CD4-positive, alpha-beta T cell treated with Interleukin-15 for 4 hours (primary cell): ENCODE data around the gene UCP2.
"Not testable (repeated sequence)": the region's sequence is repeated elsewhere in the genome, so short reads cannot be mapped to it uniquely, and the experiment has no call there.

ENCODE experiments used
- DNase-seq: peaks from one replicate; pipeline ENCODE4 v3.0.0-alpha.2; 2020; ENCODE audit warnings: low spot score

The UCP2 gene

DNA sequence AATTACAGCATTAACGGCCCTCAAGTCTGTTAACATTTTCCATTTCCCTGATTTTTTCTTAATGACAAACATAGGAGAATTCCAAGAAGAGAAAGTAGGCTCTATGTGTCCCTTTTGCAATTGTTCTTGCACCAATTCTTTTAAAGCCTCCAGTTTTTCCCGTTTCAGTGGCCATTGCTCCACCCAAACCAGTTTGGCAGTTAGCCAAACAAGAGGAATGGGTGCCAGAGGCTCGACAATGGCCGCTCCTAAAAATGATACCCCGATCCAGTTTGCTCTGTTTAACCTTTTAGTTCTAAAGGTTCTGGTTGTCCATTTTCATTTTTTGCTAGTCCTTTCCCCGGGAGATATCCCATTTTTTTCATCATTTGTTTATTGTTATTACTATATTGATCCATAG lies 38.6 kb downstream of the UCP2 start:
- no peak for DNase-seq

DNA sequence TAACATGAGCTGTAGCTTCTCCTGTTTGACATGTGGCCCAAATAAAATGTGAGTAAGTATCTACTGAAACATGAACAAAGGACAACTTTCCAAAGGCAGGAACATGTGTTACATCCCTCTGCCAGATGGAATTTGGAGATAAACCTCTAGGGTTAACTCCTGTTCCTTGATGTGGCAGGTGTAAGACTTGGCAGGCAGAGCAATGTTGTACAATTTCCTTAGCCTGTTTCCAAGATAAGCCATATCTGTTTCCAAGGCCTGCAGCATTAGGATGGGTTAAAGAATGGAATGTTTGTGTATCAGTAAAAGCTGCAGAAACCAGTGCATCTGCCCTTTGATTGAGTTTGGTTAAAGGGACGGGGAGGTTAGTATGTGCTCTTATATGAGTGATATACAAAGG lies 40.6 kb downstream of the UCP2 start:
- no peak for DNase-seq

DNA sequence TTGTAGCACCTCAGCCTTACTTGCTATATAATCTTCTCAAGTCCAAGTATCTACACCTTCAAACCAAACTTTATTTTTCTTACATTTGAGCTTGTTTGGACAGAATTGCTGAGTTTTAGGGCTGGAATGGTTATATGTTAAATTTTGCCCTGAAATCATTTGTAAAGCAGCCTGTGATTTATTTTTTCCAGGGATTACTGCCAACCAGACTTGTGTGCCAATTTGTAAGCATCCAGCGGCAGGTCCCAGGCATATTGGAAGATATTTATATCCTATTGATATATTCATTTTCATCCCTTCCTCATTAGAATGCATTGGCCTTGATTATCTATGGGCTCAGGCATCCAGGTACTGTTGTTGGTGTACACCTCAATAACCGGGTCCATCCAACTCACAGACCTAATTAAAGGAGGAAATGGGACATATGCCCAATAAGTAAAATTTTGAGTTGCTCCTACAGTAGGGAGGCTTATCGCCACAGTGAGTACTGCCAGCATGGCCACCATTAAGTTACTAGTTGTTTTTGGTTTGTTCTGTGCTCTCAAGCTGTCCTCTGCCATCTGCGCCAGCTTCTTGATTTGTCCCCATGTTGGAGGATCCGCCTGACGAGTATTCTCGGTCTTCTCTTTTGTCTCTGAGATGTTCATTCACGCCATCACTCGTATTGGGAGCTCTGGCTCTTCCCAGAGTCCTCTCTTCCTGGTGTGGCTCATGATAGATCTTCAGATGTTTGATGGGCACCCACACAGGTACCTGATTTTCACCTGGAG lies 41.7 kb downstream of the UCP2 start:
- DNase-seq = no peak

DNA sequence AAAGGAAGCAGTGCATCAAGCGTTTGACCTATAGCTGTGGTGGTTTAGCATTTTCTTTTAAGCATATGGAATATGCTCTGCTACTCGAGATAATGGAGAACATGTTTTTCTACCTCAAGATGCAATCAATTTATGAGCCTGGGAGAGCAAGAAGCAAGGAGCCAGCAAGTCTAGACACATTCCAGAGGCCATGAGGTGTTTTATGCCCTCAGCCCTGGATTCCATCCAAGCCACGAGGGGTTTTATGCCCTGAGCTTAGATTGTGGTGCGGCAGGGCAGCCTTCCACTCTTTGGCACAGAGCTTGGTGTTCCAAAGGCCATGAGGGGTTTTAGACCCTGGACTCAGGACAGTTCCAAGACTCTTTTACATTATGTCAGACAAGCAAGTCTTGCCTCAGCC lies 43.5 kb downstream of the UCP2 start:
- no peak for DNase-seq

DNA sequence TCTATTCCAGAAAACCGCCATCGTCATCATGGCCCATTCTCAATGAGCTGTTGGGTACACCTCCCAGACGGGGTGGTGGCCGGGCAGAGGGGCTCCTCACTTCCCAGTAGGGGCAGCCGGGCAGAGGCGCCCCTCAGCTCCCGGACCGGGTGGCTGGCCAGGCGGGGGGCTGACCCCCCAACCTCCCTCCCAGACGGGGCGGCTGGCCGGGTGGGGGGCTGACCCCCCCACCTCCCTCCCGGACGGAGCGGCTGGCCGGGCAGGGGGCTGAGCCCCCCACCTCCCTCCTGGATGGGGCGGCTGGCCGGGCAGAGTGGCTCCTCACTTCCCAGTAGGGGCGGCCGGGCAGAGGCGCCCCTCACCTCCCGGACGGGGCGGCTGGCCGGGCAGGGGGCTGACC lies 46.6 kb downstream of the UCP2 start:
- not testable (repeated sequence) for DNase-seq

DNA sequence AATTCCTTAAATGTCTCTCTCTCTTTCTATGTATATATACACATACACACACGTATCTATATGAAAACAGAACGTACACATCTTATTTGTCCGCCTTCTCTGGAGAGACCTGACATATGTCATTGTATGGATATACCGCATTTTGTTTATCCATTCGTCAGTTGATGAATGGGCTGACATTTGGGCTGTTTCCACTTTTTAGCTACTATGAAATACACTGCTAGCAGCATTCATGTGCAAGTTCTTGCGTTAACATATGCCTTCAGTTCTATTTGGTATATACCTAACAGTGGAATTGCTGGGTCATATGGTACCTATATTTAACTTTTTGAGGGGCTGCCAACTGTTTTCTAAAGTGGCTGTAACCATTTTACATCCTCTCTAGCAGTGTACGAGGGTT lies 49.9 kb downstream of the UCP2 start:
- no peak for DNase-seq

DNA sequence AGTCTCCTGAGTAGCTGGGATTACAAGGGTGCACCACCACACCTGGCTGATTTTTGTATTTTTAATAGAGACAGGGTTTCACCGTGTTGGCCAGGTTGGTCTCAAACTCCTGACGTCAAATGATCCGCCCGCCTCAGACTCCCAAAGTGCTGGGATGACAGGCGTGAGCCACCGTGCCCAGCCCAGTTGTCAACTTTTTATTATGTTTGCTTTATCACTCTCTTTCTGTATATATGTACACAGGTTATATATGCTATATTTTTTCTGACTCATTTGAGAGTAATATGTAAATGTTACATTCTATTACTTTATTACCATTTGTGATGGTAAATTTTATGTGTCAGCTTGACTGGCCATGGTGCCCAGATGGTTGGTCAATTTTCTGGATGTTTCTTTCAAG lies 50.7 kb downstream of the UCP2 start:
- no peak for DNase-seq

DNA sequence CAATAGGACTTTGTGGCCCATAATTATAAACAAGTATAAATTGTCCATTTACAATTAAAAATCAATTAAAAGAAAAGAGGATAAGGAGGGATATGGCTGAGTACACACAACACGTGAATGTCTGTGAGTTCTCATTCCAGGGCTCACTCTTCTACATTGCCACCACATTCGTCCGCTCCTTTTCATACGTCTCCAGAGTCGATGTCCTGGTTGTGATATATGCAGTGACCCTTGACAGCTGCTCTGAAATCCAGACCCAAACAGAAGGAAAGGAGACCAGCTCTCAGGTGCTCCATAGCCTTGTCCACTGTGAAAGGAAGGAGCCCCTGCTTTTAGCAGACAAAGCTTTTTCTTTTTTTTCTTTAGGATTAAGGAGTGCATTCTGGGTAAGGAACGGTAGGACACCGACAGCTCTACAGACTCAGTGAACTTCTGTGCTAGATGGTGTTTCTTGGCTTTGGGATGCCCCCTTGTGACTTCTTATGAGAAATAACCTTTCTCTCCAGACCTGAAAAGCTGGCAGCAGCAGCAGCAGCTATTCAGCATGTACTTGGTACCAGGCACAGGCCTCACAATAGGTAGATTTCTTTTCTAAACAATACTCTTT lies 51.5 kb downstream of the UCP2 start:
- DNase-seq = no peak

DNA sequence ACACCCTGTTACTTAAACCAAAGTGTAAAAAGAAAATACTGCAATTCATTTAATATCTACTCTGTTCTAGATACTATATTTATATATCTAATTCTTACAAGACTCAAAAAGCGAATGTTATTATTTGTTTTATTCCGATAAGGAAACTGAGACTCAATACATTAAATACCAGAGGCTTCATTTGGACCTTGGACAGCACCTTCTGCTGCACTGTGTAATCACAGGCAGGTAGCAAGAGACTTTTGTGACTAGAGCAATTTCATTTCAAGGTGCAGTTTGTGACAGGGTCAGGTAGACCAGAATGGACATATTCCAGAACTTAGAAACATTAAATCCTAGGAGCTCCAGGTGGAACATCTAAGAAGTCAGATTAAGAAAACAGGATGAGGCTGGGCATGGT lies 53.3 kb downstream of the UCP2 start:
- DNase-seq = no peak
